GM06990 (cell line): ENCODE results near the gene LRRC10B.

Source experiments
- DNase-seq: peaks from one replicate; pipeline ENCODE4 v3.0.0-alpha.2; 2011; ENCODE audit not compliant: insufficient read length; ENCODE audit errors: extremely low read depth
- H3K27me3 ChIP-seq: replicated peaks from 2 replicates; pipeline ENCODE4 v1.6.0; 2011; ENCODE audit warnings: low read length; ENCODE audit not compliant: control insufficient read depth, insufficient read depth
- H3K36me3 ChIP-seq: 2 replicates; pipeline ENCODE4 v1.5.1; 2011; ENCODE audit warnings: low read length; ENCODE audit not compliant: control insufficient read depth, insufficient read depth
- H3K4me3 ChIP-seq: replicated peaks from 2 replicates; pipeline ENCODE4 v1.5.1; 2011; ENCODE audit warnings: low read depth, mild to moderate bottlenecking, control low read depth, low read length
- TF ChIP-seq, protein P1 (sequence below): IDR thresholded peaks from 2 replicates; pipeline ENCODE4 v1.5.1; 2011; ENCODE audit warnings: low read length, control low read depth, mild to moderate bottlenecking, inconsistent platforms; ENCODE audit not compliant: insufficient read depth, poor library complexity, severe bottlenecking

The LRRC10B gene

DNA sequence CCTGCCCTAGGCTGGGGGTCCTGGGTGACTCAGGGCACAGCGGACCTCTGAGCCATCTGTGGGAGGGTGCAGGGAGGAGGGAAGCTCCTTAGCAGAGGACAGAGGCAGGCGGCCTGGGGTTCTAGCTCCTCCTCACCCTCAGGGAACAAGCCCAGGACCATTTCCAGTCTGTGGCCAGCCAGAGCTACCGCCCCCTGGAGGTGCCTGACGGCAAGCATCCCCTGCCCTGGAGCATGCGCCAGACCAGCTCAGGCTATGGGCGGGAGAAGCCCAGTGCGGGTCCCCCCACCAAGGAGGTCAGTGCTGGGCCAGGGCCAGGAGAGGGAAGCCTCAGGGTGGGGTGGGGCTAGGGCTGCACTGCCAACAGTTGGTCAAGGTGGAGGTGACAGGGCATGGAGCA lies 26.0 kb upstream of the LRRC10B start:
- DNase-seq = no peak
- H3K27me3 ChIP-seq = no peaks in the 10 kb centered on the region

GRCh38 chr11:61484541-61484940 lies 24.0 kb upstream of the LRRC10B start:
- TF ChIP-seq, protein P1, sequence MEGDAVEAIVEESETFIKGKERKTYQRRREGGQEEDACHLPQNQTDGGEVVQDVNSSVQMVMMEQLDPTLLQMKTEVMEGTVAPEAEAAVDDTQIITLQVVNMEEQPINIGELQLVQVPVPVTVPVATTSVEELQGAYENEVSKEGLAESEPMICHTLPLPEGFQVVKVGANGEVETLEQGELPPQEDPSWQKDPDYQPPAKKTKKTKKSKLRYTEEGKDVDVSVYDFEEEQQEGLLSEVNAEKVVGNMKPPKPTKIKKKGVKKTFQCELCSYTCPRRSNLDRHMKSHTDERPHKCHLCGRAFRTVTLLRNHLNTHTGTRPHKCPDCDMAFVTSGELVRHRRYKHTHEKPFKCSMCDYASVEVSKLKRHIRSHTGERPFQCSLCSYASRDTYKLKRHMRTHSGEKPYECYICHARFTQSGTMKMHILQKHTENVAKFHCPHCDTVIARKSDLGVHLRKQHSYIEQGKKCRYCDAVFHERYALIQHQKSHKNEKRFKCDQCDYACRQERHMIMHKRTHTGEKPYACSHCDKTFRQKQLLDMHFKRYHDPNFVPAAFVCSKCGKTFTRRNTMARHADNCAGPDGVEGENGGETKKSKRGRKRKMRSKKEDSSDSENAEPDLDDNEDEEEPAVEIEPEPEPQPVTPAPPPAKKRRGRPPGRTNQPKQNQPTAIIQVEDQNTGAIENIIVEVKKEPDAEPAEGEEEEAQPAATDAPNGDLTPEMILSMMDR = no peak
- H3K36me3 ChIP-seq = no peaks in the 10 kb centered on the region
- no peaks in the 10 kb centered on the region for H3K27me3 ChIP-seq
- no peak for DNase-seq
- H3K4me3 ChIP-seq = no peak overlapping the region

More for the DNA sequence above, 26.0 kb upstream of the LRRC10B start:
- TF ChIP-seq, protein P1 = peak; percentile 78
- Histone ChIP-seq H3K4me3 (no peak overlapping the region), H3K36me3 (no peaks in the 10 kb centered on the region)

GRCh38 chr11:61485080-61485479 lies 23.5 kb upstream of the LRRC10B start:
- no peaks in the 10 kb centered on the region for H3K27me3 ChIP-seq

GRCh38 chr11:61486011-61486620 lies 22.4 kb upstream of the LRRC10B start:
- Histone ChIP-seq H3K27me3 (no peaks in the 10 kb centered on the region), H3K4me3 (no peak overlapping the region), H3K36me3 (no peaks in the 10 kb centered on the region)
- DNase-seq = no peak
- TF ChIP-seq, protein P1 = no peak

More at GRCh38 chr11:61485080-61485479, 23.5 kb upstream of the LRRC10B start:
- no peak for DNase-seq
- Histone ChIP-seq H3K4me3 (no peak overlapping the region), H3K36me3 (no peaks in the 10 kb centered on the region)
- TF ChIP-seq, protein P1 = no peak

DNA sequence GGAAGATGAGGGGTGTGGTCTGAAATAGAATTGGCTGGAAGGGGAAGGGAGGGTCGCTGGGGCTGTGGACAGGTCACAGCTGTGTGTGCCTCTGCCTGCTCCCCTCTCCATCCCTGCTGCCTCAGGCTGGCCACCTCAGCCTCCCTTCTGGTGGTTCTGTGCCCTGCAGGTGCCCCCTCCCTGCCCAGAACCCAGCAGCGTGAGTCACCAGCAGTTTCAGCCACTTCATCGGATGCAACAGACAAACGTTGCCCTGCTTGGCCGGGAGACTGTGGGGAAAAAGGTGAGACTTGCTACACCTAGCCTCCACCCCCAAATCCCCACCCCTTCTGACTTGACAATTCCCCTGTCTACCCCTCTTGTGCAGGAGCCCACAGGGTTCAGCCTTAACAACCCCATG lies 21.8 kb upstream of the LRRC10B start:
- no peak for DNase-seq
- Histone ChIP-seq H3K4me3 (no peak overlapping the region), H3K36me3 (no peaks in the 10 kb centered on the region), H3K27me3 (no peaks in the 10 kb centered on the region)
- TF ChIP-seq, protein P1 = no peak

- TF ChIP-seq, protein P1 = no peak
- DNase-seq = no peak
- no peaks in the 10 kb centered on the region for H3K36me3 ChIP-seq
- no peak overlapping the region for H3K4me3 ChIP-seq
- H3K27me3 ChIP-seq = no peaks in the 10 kb centered on the region
Observed at GRCh38 chr11:61487342-61488025, 21.1 kb upstream of the LRRC10B start.
